Left renal cortex interstitium (tissue), 4 donors: ENCODE measurements around the gene ELOF1. TPM values are rescaled to one million over a fixed set of nuclear protein-coding genes. Genes with fewer than 3 reads are reported as not detected.
"Not testable (repeated sequence)": the region's sequence is repeated elsewhere in the genome, so short reads cannot be mapped to it uniquely, and the experiment has no call there.

Experiments used
- DNase-seq, 4 donors: peaks; one replicate each; pipeline ENCODE4 v3.0.0-alpha.2; 2013; ENCODE audit warnings: low read depth in 4 of 4, low spot score in 2 of 4, missing footprints in 1 of 4
- polyA plus RNA-seq, 4 donors: library from polyadenylated mRNA; unstranded; fragments of 120-200 nt; gene quantifications; one replicate each; pipeline ENCODE4 v1.2.1, GENCODE V29; 2013; ENCODE audit not compliant: insufficient read length in 4 of 4

The ELOF1 gene
- polyA plus RNA-seq, 4 donors: 42.3 to 66.1 (median 52.0) TPM

DNA sequence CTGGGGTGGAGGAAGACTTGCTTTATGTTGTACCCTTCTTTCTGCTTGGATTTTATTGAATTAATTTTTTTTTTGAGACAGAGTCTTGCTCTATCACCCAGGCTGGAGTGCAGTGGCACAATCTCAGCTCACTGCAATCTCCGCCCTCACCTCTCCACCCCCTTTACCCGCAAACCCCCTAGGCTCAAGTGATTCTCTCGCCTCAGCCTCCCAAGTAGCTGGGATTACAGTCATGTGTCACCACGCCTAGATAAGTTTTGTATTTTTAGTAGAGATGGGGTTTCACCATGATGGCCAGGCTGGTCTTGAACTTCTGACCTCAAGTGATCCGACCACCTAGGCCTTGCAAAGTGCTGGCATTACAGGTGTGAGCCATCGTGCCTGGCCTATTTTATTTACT, 14.3 kb upstream of the ELOF1 start:
- DNase-seq: not testable (repeated sequence)

DNA sequence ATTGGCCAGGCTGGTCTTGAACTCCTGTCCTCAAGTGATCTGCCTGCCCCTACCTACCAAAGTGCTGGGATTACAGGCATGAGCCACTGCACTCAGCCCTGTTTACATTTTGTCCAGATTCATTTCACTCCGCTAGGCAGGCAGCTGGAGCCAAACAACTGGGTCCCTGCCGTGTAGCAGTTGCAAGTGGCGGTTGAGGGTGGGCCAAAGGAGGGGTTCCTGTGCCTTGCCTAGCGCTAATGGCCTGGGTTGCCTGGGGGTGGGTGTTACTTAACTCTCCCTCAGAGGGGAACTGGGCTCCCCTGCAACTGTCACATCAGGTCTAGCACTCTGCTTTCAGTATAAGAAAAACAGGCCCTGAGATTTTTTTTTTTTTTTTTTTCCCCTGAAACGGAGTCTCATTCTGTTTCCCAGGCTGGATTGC, 11.0 kb upstream of the ELOF1 start:
- DNase-seq: no peak

DNA sequence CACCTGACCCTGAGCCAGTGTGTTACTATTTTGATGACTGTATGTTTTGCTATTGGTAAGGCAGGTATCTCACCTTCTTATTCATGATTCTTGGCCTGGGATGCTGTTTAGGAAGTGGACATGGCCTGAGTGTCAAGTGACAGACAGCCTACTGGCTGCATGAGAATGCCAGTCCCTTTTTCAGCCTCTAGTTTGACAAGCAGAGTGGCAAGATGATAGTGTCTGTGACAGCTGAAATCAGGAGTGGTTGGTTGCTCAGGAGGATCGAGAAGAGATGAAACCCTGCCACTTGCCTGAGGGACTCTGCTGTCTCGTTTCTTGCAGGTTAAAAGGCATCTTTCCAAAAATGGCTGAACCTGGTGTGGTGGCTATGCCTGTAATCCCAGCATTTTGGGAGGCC, 7.1 kb upstream of the ELOF1 start:
- no peak for DNase-seq

DNA sequence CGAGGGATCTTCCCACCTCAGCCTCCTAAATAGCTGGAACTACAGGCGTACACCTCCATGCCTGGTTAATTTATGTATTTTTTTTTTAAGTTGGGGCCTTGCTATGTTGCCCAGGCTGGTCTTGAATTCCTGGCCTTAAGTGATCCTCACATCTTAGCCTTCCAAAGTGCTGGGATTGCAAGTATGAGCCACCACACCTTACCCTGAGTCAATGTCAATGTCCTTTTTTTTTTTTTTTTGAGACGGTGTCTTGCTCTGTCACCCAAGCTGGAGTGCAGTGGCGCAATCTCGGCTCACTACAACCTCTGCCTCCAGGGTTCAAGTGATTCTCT, 6.6 kb upstream of the ELOF1 start:
- not testable (repeated sequence) for DNase-seq

DNA sequence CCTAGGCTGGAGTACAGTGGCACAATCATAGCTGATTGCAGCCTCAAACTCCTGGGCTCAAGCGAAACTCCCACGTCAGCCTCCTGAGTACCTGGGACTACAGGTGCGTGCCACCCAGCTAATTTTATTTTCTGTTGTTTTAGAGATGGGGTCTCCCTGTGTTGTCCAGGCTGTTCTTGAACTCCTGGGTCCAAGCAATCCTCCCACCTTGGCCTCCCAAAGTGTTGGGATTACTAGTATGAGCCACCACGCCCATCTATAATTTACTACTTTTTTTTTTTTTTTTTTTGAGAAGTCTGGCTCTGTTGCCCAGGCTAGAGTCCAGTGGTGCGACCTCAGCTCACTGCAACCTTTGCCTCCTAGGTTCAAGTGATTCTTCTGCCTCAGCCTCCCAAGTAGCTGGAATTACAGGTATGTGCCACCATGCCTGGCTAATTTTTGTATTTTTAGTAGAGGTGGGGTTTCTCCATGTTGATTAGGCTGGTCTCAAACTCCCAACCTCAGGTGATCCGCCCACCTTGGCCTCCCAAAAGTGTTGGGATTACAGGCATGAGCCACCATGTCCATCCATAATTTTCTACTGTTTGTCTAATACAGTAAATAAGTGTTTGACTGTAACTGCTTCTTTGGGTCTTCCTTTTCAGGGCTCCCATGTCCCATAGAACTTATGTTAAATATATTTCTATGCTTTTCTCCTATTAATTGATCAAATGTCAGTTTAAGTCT, 5.2 kb upstream of the ELOF1 start:
- DNase-seq: not testable (repeated sequence)

DNA sequence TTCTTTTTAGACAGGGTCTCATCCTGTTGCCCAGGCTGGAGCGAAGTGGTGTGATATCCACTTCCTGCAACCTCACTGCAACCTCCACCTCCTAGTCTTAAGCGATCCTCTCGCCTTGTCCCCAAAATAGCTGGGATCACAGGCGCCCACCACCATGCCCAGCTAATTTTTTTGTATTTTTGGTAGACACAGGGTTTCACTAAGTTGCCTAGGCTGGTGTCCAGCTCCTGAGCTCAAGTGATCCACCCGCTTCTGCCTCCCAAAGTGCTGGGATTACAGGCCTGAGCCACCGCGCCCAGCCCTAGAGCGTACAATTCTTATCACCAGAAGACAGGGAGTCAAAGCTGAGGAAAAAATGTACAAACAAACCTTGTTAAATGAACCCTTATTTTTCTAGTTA, 4.5 kb upstream of the ELOF1 start:
- no peak for DNase-seq

DNA sequence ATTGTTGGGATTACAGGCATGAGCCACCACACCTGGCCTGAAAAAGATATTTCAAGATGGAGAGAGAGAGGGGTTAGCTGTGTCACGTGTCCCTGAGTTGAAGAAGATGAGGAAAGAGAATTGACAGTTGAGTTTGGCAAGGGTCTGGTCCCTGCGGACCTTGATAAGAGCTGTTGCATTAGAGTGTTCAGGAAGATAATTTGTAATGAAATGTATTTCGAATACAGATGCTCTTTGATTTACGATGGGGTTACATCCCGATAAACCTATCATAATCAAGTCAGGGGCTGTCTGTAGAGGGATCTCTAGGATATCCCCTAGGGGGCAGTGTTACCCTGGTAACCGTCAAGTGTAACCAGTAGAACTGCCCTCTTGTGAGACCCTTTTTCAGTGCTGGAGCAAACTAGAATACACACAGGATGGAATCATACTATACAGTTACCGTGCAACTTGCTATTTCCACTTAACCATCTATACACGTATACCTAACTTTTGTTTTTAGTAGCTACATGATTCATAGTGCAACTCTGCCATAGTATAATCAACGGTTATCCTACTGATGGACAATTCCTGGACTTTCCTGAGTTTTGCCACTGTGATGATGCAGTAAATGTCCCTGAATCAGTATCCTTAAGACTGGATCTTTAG, 1.5 kb upstream of the ELOF1 start:
- peak in 1 of 4 donors; percentile 60 for DNase-seq

DNA sequence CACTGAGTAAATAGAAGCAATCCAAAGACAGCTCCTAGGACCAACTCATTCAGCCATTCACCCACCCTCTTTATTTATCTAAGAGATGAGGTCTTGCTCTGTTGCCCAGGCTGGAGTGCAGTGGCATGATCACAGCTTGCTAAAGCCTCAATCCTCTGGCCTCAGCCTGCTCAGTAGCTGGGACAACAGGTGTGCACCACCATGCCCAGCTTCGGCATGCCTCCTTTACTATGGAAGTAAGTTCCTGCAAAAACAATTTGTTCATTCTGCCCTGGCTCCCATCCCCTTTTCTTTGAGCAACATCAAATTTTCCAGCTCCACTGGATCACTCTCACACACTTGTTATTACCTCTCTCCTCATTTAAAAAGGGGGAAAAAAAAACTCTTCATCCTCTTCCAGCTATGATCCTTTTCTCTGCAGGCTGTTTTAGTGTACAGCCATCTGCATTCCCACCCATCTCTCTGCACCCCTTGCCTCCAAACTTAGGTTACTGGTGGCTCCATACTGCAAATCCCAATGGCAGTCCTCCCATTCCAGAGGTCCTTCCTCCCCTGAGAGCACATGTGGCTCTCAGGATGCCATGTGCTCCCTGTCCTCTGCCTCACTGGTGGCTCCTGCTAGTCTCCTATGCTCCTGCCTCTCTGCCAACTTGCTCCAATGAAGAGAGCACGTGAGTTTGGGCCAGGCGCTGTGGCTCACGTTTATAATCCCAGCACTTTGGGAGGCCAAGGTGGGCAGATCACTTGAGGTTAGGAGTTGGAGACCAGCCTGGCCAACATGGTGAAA, 2.2 kb downstream of the ELOF1 start:
- DNase-seq: no peak

DNA sequence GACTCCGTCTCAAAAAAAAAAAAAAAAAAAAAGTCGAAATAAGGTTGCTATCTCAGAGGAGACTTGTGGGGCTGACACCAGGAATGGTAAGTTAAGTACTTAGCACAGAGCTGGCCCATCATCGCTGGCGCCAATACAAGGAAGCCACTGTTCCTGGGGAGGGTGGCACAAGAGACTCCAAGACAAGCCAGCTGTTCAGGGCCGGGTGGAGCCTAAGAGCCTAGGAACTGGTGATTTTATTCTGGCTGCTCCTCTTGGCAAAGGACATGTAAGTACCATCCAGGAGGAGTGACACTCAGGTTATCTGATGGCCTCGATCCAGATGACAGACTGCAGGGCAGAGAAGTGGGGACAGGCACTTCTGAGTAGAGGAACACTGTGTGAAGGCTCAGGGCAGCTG, 3.8 kb downstream of the ELOF1 start:
- DNase-seq: no peak

DNA sequence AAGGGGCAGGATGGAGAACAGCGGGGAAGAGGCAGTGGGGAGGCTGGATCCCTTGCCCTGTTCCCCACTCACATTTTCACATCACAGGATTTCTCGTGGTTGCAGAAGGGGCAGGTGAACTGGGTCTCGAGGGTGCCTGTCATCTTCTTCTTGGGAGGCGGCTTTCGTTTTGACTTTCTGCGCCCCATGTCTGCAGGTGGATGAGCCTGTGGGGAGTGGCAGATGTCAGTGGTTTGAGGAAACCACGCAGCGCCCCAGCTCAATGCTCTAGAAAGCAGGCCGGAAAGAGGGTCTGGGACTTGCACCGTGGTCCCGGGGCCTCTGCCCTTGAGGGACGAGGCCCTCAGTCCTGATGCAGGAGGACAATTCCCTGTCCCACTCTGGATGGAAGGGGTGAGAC, 4.9 kb downstream of the ELOF1 start:
- no peak for DNase-seq

DNA sequence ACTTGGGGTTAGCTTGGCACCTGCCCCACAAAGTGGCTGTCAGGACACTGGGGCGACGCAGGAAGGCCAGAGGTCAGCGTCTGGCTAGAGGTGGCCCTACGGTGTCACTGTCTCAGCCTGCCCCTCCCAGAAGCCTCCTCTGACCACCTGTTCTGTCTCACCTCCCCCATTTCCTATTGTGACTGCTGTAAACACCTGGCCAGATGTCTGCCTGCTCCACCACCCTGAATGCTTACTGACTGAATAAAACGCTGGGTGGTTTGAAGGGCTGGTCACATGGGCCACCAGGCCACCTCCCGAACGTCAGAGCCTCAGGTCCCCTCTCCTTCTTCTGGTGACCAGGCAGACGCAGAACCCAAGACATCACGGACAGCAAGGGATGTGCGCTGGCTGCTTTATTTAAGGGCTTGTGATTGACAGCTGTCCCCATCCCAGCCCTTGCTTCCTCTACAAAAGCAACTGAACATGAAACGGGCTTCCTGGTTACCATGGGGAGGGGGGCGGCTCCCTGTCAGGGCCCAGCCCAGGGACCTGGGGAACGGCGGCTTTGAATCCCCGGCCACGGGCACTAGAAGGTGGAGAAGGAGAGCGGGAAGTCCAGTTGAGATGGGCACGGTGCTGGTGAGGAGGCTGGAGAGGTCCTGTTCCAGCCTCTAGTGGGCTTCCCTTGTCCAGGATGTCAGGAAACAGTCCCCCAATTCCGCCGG, 6.2 kb downstream of the ELOF1 start:
- no peak for DNase-seq

DNA sequence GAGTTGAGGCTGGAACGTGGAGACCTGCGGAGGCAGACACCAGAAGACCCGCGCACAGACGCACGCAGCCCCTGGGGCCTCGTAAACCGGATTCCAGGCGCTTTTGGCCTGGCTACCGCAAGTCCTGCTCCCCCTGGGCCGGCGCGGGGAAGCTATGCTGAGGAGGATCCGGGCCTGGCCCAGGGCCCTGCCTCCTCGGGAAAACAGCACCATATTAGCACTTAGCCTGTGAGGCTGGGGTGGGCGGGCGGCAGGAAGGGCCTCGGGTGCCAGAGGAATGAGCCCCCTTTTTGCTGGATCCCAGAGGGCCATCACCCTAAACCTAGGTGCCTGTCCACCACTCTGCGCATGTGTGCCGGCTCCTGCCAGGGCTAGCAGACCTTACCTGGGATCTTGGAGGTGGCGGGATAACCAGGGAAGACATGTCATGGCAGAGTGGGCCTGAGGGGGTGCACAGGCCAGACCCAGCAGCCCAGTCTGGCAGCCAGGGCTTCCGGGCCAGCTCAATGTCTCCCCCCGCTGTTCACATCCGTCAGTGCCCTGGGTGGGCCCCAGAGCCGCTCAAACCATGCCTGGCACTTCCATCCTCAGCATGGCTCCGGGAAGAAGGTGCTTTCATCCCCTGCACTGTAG, 7.3 kb downstream of the ELOF1 start:
- no peak for DNase-seq

DNA sequence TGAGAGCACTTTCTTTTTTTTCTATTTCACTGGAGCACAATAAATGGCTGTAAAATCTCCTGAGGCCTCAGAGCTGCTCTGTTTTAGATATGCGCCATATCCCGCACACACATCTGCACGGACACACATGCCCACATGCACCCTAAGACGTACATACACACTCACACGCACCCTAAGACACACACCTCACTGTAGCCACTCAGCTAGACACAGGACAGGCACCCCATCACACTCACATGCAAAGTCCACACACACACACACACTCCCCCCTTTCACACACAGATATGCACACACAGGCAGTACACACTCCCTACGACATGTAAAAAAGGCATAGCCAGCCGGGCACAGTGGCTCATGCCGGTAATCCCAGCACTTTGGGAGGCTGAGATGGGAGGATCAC, 8.8 kb downstream of the ELOF1 start:
- DNase-seq: no peak

DNA sequence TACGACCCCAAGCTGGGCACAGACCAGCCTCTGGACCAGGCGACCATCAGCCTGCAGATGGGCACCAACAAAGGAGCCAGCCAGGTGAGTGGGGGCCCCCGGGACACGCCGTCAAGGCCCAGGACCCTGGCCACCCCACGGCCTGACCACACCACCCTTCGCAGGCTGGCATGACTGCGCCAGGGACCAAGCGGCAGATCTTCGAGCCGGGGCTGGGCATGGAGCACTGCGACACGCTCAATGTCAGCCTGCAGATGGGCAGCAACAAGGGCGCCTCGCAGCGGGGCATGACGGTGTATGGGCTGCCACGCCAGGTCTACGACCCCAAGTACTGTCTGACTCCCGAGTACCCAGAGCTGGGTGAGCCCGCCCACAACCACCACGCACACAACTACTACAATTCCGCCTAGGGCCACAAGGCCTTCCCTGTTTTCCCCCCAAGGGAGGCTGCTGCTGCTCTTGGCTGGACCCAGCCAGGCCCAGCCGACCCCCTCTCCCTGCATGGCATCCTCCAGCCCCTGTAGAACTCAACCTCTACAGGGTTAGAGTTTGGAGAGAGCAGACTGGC, 9.6 kb downstream of the ELOF1 start:
- DNase-seq: no peak

DNA sequence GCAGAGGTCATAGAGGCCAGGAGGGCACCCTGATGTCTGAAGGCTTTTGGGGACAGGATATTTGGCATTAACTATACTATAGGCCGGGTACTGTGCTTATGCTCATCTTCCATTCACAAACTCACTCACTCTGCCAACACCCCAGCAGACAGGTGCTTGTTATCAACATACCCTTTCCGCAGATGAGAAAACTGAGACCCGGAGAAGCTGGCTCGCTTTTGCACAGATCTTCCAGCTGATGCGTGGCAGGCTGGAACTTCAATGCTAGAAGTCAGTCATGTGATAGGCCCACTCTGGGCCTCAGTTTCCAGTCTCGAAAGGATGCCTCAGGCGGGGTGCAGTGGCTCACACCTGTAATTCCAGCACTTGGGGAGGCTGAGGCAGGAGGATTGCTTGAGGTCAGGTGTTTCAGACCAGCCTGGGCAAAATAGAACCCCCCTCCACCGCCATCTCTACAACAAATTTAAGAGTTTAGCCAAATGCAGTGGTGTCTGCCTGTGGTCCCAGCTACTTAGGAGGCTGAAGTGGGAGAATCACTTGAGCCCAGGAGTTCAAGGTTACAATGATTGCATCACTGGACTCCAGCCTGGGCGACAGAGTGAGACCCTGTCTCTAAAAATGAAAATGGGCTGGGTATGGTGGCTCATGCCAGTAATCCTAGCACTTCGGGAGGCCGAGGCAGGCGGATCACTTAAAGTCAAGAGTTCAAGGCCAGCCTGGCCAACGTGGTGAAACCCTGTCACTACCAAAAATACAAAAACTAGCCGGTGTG, 10.9 kb downstream of the ELOF1 start:
- no peak for DNase-seq

DNA sequence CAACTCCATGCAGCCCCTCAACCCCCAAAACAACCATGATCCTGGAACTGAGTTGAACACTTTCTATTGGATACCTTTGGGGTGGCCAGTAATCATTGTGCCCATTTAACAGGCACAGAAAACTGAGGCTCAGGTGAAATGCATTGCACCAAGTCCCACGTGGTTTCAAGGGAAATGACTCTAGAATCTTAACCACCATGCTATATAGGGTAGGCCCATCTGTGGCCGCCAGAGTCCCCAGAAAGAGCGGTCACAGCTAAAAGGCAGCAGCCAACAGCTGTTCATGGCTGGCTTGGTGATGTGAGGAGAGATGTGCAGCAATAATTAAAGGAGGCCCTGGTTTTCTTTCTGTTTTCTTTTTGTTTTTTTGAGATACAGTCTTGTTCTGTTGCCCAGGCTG, 17.8 kb downstream of the ELOF1 start:
- no peak for DNase-seq

DNA sequence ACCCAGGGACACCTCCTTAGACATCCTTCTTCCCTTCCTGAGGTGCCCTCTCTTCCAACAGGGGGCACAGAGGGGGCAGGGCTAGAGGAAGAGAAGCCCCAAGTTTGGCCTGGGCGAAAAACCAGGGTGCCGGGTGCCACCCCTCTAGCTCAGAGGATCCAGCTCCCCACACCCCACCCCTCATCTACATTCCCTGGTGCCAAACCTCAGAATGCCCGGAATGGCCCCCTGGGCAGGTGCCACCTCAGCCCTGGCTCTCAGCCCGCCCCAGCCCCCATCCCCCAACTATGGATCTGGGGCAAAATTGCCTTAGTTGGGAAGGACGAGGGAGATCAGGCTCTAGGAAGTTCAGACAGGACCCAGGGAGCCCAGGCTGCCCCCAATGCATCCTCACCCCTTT, 18.4 kb downstream of the ELOF1 start:
- no peak for DNase-seq

DNA sequence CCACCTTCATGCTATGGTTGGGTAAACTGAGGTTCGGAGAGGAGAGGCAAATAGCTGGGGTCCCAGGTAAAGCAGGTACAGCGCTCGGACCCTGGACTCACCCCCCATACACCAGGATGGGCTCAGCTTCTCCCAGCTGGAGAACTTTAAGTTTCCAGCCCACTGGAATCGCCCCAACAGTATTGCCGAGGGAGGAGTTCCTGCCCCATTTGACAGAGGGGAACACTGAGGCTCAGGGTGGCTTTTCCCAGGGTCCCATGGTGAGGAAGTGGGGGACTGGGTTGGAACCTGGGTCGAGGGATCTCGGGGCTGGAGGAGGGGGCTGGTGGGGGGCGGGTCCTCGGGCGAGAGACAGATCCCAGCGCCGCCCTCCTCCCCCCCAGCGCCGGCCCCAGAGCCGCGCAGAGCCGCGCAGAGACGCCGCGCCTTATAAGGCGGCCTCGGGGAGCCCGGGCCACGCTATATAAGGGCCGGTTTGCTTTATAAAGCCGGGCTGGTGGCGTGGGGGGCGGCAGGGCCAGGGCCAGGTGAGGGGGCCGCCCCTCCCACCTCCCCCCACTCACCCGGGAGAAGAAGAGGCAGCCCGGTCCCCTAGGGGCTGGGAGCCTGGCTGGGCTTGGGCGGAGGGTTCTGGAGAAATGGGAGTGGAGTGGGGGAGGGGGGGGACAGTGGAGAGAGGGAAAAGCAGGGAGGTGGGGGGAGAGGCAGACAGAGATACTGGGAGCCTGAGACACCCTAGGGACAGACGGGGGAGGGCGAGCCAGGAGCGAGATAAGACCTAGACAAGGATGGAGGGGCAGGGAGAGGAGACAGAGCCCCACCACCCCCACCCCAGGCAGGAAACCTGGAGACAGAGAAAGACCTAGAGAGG, 19.3 kb downstream of the ELOF1 start:
- no peak for DNase-seq
